Ovary (tissue), 9 donors: ENCODE results near the gene C5orf15. TPM values are rescaled to one million over a fixed set of nuclear protein-coding genes. Genes with fewer than 3 reads are reported as not detected.

Source experiments
- DNase-seq, 5 donors: peaks; one replicate each; pipeline ENCODE4 v3.0.0-alpha.2; 2019 to 2020
- H3K27ac ChIP-seq, 2 donors: fragments of 200-600 bp; one replicate each; pipeline versions ENCODE4 v1.5.1 to v1.8.0; 2019 to 2022
- H3K27me3 ChIP-seq: fragments of 200-600 bp; one replicate; pipeline ENCODE4 v1.8.0; 2022
- H3K36me3 ChIP-seq: fragments of 200-600 bp; sonication (generic); one replicate; pipeline ENCODE4 v1.5.1; 2019
- H3K4me1 ChIP-seq: one replicate; pipeline ENCODE4 v1.8.1; 2013; ENCODE audit warnings: mild to moderate bottlenecking, moderate library complexity; ENCODE audit not compliant: insufficient read depth
- H3K4me3 ChIP-seq: fragments of 200-600 bp; sonication (generic); one replicate; pipeline ENCODE4 v1.5.1; 2017
- H3K9me3 ChIP-seq, 2 donors: fragments of 200-600 bp in 1 of 2; sonication (generic) in 1 of 2; one replicate each; pipeline versions ENCODE4 v1.5.1 to v1.8.1; 2013 to 2019; ENCODE audit warnings: mild to moderate bottlenecking in 1 of 2, moderate library complexity in 1 of 2
- CTCF ChIP-seq, 3 donors: fragments of 450-650 bp in 2 of 3; fragments of 200-600 bp in 1 of 3; IDR thresholded peaks; one replicate each; pipeline versions ENCODE4 v1.5.1 to v1.8.0; 2016 to 2022; ENCODE audit warnings: antibody characterized with exemption in 3 of 3, mild to moderate bottlenecking in 1 of 3
- EP300 ChIP-seq: sonication (generic); formaldehyde crosslinking; IDR thresholded peaks from one replicate; pipeline ENCODE4 v1.6.1; 2017; ENCODE audit warnings: antibody characterized with exemption
- POLR2A ChIP-seq: fragments of 450-650 bp; IDR thresholded peaks from one replicate; pipeline ENCODE4 v1.6.1; 2017; ENCODE audit warnings: antibody characterized with exemption, mild to moderate bottlenecking, moderate library complexity
- WGBS, 3 donors: extraction: QIAGEN DNeasy Blood & Tissue Kit in 1 of 3; methylation state at CpG; one replicate each; pipeline versions ENCODE4 v1.1.5 to v1.1.7; 2013 to 2017; 5-methylcytosine and 5-hydroxymethylcytosine counted together
- intact Hi-C, 4 donors: fragments of 100-400 bp; cut with DNase I; formaldehyde crosslinking; loops; one replicate each; pipeline versions ENCODE4 v1.11.0 to v1.15.1; 2022 to 2023
- polyA plus RNA-seq, 2 donors: library from polyadenylated mRNA; stranded (reverse); fragments of 200-250 nt in 1 of 2; fragments of 350-450 nt in 1 of 2; fragmentation: Illumina TruSeq in 1 of 2; extraction: RNeasy Lipid Tissue Mini Kit (QIAGEN cat#74804) in 1 of 2; gene quantifications; one replicate each; pipeline ENCODE4 v1.2.3, GENCODE V29; 2013 to 2014
- total RNA-seq, 7 donors: library from RNA; depleted of rRNA in 2 of 7; stranded (reverse); fragments of >200 nt in 2 of 7; fragmentation: NEBNext Ultra II Directional in 3 of 7; extraction: Animal tissue kit (Norgen Biotek cat#: 25700) in 3 of 7; gene quantifications; one replicate each; pipeline versions ENCODE4 v1.1.0 to v1.2.4, GENCODE V29; 2016 to 2023
- donor health status: DM: no; HTN: no; CAD: no; lungs with moderate emphysema.
- donor health status: DM: no; HTN: no; CAD: no.
- donor health status: Bipolar disorder and iron deficiency.
- donor health status: DM: yes; HTN: yes; CAD: no.
- donor health status: DM: no; HTN: no; CAD: no.
- donor health status: DM: yes; HTN: yes; CAD: no.

Gene C5orf15
- total and polyA plus RNA-seq, 9 donors = 26.9 to 102 (median 34.5) TPM

- 72 to 86% (median 84%) methylated on average over 3 of the region's 3 CpGs for WGBS, 3 donors
- no peaks in the 10 kb centered on the region for H3K4me1 ChIP-seq
- H3K4me3 ChIP-seq = no peak overlapping the region
- no peaks in the 10 kb centered on the region for H3K27me3 ChIP-seq
- intact Hi-C loops = no loop called here
- H3K9me3 ChIP-seq = no peaks in the 10 kb centered on the region
- TF ChIP-seq CTCF (IDR thresholded peaks at IDR 0.05) = no peak
- no peak for TF ChIP-seq POLR2A
- no peak for TF ChIP-seq EP300
- no peak for DNase-seq
- H3K36me3 ChIP-seq = no peaks in the 10 kb centered on the region
- H3K27ac ChIP-seq = no peak overlapping the region
These were observed 22.9 kb downstream of the C5orf15 start for GRCh38 chr5:133945568-133945967.

GRCh38 chr5:133944263-133945185 lies 23.9 kb downstream of the C5orf15 start:
- no peak overlapping the region for H3K4me3 ChIP-seq
- no peak overlapping the region for H3K27ac ChIP-seq
- no peak for DNase-seq
- H3K9me3 ChIP-seq = no peaks in the 10 kb centered on the region
- no peaks in the 10 kb centered on the region for H3K27me3 ChIP-seq
- H3K36me3 ChIP-seq = no peaks in the 10 kb centered on the region
- intact Hi-C loops = no loop called here
- no peaks in the 10 kb centered on the region for H3K4me1 ChIP-seq
- TF ChIP-seq CTCF (IDR thresholded peaks at IDR 0.05) (no peak), EP300 (no peak), POLR2A (no peak)
- 48 to 59% (median 55%) methylated on average over 19 of the region's 19 CpGs for WGBS, 3 donors

- Histone ChIP-seq H3K36me3 (no peaks in the 10 kb centered on the region), H3K27me3 (no peaks in the 10 kb centered on the region), H3K4me3 (no peak overlapping the region), H3K4me1 (no peaks in the 10 kb centered on the region), H3K9me3 (no peaks in the 10 kb centered on the region), H3K27ac (no peak overlapping the region)
- intact Hi-C loops = no loop called here
- no peak for DNase-seq
- TF ChIP-seq POLR2A (no peak), EP300 (no peak), CTCF (IDR thresholded peaks at IDR 0.05) (no peak)
- 79 to 82% (median 81%) methylated on average over 7 of the region's 7 CpGs for WGBS, 3 donors
These were observed 25.0 kb downstream of the C5orf15 start for GRCh38 chr5:133943475-133943817.

GRCh38 chr5:133942614-133943474 lies 25.6 kb downstream of the C5orf15 start:
- intact Hi-C loops = no loop called here
- Histone ChIP-seq H3K27ac (no peak overlapping the region), H3K36me3 (no peaks in the 10 kb centered on the region), H3K9me3 (no peaks in the 10 kb centered on the region), H3K27me3 (no peaks in the 10 kb centered on the region), H3K4me1 (no peaks in the 10 kb centered on the region), H3K4me3 (no peak overlapping the region)
- TF ChIP-seq CTCF (IDR thresholded peaks at IDR 0.05) = no peak
- no peak for TF ChIP-seq EP300
- TF ChIP-seq POLR2A = no peak
- 72 to 75% (median 74%) methylated on average over 11 of the region's 11 CpGs for WGBS, 3 donors
- DNase-seq = no peak
